Activated T-helper 1 cell treated with anti-CD3 and anti-CD28 coated beads, Interleukin-2, amount 50 U/mL, for 16 hours (primary cell): ENCODE data around the gene CYP2E1.
"Not testable (repeated sequence)": the region's sequence is repeated elsewhere in the genome, so short reads cannot be mapped to it uniquely, and the experiment has no call there.

Source experiments
- DNase-seq, 2 donors: peaks; one replicate each; pipeline ENCODE4 v3.0.0-alpha.2; 2020; ENCODE audit warnings: low read depth in 1 of 2, low spot score in 1 of 2

Gene CYP2E1

DNA sequence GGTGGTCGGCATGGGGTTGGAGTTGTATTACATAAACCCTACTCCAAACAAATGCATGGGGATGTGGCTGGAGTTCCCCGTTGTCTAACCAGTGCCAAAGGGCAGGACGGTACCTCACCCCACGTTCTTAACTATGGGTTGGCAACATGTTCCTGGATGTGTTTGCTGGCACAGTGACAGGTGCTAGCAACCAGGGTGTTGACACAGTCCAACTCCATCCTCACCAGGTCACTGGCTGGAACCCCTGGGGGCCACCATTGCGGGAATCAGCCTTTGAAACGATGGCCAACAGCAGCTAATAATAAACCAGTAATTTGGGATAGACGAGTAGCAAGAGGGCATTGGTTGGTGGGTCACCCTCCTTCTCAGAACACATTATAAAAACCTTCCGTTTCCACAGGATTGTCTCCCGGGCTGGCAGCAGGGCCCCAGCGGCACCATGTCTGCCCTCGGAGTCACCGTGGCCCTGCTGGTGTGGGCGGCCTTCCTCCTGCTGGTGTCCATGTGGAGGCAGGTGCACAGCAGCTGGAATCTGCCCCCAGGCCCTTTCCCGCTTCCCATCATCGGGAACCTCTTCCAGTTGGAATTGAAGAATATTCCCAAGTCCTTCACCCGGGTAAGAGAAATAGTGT is at the start of gene CYP2E1:
Gene CYP2E1, plus strand, starts transcription at position 407 of the 632 bp plus-strand sequence. Its CDS starts 33 bp downstream, at position 440.
- no peak for DNase-seq

DNA sequence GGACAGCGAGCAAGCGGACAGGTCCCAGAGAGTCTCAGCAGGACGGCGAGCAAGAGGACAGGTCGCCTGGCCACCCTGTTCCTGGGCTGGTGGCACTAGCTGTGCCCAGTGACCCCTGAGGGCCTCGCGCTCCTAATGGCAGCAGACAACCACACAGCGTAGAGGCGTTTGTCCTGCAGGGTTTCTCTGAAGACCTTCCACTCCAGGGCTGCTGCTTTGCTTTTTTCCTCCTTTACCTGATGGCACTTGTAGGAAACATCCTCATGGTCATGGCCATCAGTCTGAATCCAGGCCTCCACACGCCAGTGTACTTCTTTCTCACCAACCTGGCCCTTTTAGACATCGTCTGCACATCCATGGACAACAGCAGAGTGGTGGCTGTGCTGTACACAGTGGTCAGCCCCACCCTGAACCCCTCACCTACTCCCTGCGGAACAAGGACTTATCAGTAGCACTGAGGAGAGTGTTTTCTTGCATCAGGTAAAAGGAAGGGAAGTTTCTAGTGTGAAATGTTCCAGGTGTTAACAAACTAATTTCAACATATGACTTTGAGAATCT is 46.0 kb upstream of the CYP2E1 start:
- no peak for DNase-seq

DNA sequence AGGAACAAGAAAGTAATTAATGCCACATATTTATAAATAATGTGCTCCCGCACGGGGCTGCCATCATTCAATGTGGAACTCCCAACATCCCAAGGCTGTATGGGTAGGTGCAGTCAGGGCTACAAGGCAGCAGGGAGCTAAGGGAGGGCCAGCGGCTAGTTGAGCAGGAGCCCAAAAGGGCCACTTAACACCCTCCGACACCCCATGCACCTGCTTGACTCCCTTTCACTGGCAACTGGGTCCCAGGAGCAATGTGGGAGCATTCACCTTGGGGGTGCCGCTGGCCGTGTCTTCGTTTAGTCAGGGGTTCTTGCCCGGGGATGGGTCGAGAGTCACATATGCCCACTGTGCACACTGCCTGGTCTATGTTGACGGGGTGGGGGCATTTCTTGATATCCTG is 45.5 kb upstream of the CYP2E1 start:
- DNase-seq: no peak

DNA sequence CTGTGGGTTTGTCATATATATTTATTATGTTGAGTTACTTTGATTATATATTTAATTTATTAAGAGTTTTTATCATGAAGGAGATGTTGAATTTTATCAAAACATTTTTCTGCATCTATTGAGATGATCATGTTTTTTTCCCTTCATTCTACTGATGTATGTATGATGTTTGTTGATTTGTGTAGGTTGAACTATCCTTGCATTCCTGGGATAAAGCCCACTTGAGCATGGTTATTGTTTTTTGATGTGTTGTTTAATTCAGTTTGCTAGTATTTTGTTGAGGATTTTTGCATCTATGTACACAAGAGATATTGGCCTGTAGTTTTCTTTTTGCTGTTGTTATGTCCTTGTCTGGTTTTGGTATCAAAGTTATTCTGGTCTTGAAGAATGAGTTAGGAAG is 42.3 kb upstream of the CYP2E1 start:
- no peak for DNase-seq

DNA sequence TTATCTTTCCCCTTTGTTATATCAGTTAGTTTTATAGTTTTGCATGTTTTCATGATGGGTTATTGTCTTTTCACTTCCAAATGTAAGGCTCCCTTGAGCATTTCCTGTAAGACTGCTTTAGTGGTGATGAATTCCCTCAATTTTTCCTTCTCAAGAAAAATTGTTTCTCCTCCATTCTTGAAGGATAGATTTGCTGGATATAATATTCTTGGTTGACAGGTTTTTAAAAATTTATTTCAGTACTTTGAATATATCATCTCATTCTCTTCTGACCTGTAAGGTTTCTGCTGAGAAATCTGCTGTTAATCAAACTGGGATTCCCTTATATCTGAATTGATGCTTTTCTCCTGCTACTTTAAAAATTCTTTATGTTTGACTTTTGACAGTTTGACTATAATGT is 40.1 kb upstream of the CYP2E1 start:
- DNase-seq: no peak

DNA sequence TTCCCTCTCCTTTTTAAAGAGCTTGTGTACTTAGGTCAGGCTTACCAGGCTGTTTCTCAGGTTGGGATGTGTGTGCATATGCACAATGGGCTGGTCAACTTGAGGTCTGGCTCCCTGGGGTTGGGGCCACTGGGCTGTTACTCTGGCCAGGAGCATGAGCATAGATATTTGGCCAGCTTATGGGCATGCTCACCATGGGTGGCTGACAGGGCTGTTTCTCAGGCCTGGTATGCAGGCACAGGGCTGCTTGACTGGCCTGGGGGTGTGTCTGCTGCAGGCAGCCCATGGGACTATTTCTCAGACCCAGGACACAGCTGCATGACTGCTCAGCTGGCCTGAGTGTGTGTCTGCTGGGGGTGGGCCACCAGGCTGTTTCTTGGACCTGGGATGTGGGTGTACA is 38.8 kb upstream of the CYP2E1 start:
- no peak for DNase-seq

DNA sequence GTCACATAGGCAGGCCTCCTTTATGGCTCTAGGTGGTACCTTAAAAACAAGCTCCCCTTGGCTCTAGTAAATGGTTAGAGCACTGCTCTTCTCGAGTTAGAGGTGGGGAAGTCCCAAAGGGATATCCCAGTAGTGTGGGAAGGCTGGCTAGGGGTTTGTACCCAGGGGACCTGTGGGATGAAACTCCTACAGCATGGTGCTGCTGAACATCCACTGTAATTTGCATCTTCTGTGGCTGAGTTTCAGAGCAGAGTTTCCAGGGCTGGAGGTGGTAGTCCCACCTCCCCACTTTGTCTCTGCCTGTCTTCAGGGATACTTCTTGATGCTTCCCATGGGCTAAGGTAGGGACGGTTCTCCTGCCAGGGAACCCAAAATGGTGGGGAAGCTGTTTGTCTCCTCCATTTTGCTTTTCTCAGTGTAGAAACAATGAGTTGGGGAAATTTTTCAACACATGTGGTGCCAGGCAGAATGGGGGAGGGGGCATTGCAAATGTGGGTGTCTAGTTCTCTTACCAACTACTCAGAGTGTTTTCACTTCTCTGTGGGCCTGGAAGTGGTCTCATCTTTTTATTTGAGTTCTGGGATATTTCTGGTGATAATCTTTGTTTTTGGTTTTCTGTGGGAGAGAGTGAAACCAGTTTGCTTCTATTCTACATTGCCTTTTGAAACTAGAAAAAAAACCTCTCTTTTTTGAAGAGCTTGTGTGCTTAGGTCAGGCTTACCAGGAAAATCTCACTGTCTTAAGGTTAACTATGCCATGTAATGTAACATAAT is 37.2 kb upstream of the CYP2E1 start:
- no peak for DNase-seq

DNA sequence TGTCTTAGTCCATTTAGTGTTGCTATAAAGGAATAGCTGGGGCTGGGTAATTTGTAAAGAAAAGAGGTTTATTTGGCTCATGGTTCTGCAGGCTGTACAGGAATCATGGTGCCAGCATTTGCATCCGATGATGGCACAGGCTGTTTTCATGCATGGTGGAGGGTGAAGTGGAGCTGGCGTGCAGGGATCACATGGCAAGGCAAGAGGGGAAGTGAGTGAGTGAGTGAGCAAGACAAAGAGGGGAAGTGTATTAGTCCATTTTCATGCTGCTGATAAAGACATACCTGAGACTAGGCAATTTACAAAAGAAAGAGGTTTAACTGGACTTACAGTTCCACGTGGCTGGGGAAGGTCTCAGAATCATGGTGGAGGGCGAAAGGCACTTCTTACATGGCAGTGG is 33.6 kb upstream of the CYP2E1 start:
- DNase-seq: not testable (repeated sequence)

DNA sequence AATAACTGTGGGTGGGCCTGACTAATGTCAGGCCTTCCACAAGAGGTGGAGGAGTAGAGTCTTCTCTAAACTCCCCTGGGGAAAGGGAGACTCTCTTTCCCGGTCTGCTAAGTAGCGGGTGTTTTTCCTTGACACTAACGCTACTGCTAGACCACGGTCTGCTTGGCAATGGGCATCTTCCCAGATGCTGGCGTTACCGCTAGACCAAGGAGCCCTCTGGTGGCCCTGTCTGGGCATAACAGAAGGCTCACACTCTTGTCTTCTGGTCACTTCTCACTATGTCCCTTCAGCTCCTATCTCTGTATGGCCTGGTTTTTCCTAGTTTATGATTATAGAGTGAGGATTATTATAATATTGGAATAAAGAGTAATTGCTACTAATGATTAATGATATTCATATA is 29.8 kb upstream of the CYP2E1 start:
- DNase-seq: not testable (repeated sequence)

DNA sequence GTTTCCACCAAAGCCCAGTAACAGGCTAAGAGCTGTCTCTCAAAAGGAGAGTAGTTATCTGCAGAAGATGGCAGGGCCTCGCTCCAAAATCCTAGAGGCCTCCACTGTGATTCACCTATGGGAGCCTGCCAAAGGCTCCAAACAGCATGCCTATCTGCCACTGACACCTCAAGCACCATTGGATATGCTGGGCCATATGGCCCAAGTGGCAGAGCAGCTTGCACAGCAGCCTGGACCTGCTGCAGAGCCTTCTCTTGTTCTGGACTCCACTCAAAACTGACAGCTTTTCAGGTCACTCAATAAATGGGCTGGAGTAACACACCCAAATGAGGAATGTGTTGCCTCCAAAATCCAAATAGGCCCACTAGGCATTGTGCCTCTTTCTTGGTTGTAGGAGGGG is 28.0 kb upstream of the CYP2E1 start:
- not testable (repeated sequence) for DNase-seq

DNA sequence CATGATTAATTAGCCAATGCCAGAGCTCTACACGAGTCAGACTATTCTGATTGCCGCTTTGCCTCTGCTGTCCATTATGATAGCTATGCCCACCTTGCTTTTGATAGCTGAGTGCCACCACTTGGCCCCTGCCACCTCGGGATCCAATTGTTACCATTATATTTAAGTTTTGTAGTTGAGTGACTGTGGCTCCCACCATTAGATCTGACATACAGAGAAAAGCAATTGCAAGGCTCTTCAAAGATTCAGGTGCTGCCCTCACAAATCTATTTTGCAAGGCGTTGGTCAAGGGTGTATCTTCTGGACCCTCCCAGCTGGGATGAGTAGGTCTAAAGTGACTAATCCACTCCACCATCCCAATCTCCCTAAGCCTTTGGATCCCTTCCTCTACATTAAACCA is 26.3 kb upstream of the CYP2E1 start:
- not testable (repeated sequence) for DNase-seq

DNA sequence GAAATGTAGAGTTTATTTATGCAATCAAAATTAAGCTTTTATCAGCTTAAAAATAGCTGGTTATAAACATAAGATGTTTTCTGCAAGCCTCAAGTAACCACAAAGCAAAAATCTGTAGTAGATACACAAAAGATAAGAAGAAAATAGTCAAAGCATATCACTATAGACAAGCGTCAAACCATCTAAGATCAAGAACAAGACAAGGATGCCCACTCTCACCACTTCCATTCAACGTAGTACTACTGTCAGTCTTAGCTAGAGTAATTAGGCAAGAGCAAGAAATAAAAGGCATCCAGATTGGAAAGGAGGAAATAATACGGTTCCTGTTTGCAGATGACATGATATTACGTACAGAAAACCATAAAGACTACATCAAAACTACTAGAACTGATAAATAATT is 17.5 kb upstream of the CYP2E1 start:
- no peak for DNase-seq

DNA sequence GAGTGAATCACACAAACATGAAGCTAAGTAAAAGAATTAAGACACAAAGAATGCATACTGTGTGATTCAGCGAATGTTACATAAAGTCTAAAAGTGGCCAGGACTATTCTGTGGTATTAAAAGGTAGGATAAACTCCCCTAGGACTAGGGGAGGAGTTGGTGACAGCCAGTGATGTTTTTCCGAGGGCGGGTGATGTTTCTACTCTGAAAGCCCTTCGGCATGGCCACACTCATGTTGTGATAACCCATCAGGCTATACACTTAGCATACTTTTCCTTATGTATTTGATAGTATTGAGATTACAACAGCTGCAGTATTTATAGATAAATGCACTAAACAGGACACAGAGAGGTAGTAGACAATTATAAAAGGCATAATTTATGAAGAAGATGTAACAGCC is 15.8 kb upstream of the CYP2E1 start:
- no peak for DNase-seq

DNA sequence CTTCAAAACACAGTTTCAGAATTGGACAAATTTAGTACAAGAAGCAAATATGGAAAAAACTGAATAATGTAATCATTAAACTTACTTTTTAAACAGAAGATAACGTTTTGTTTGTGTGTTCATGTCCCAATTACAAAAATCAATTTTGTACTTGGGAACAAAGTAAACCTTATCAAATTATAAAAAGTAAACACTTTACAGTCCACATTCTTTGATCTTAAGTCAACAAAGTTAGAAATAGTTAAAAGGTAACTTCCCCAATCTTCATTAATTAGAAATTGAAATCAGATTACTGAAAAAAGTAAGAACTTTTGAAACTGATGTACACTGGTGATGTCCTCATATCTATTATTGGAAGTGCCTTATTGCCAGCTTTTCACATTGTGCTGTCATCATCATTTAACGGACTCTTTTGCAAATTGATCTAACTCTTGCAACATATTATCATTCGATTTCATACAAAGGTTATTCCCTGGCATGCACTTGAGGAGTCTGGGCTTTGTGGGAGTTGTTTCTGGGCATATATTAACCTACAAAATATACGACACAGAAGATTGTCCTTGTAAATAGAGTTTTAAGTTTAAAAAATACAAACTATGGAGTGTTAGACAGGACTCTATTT is 15.1 kb upstream of the CYP2E1 start:
- no peak for DNase-seq

DNA sequence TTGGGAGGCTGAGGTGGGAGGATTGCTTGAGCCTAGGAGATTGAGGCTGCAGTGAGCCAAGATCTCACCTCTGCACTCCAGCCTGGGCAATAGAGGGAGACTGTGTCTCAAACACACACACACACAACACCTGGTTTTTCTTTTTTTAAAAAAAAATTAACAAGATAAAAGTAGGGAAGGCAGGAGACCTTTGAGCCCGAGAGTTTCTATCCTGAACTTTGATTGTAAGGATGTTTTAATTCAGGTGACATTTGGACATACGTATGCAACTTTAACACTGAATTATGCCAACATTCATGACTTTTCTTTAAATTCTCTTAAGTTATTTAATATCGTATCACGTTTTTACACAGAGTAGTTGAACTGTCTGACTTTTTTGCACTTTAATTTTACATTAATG is 11.7 kb upstream of the CYP2E1 start:
- no peak for DNase-seq

DNA sequence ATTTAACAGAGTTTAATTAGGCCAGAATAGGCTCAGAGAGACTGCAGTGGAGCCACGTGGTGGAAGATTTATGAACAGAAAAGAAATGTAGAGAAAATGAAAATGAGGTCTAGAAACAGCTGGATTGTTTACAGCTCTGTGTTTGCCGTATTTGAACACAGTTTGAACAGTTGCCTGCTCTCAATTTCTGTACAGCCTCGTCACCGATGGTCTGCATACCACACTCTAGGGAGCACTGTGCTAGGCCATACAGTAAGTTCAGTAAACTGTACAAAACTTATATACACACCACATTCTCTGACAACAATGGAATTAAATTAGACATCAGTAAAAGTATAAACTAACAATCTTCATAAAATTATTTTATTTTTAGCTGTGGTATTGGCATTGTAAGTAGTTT is 11.1 kb upstream of the CYP2E1 start:
- DNase-seq: no peak

DNA sequence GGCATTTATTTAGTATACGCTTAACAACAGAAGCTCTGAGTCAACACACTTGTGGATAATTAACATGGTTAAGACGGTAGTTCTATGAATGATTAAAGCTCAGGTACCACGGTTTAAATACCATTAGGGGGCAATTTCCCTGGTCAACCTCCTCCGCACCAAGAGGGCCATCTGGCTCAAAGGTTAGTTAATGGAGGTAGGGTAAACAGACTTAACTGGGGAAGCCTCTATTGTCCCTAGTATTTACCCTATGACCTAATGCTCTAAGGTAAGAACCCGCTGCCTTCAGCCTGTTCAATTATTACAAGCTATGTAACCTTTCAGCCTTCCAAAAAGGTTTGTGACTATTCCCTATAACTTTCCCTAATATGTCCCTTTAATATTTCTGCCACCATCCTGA is 8.6 kb upstream of the CYP2E1 start:
- DNase-seq: not testable (repeated sequence)

DNA sequence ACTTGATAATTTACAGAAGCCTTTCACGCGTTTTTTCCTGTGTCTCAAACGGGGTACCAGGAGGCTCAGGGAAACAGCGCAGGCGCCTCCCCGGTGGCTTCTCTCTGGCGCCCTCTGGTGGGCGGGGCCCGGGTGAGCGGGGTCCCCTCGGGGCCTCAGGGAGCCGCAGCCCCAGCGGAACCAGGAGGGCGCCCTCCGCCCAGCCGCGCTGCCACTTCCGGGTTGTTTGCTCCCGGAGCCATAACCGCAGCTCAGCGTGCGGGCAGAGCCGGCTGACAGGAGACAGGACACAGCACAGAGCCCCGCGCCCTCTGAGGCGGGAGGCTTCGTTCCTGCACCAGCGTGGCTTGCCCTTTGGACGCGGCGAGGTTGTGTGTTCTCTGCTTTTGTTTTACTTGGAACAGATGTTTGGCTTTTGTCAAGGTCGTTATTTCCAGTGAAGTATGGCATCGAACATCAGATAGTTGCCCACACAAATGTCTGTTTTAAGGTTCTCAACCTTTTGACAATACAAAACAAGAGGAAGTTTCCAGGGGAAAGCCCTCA is 6.9 kb upstream of the CYP2E1 start:
- DNase-seq: peak; percentile 86 to 90

DNA sequence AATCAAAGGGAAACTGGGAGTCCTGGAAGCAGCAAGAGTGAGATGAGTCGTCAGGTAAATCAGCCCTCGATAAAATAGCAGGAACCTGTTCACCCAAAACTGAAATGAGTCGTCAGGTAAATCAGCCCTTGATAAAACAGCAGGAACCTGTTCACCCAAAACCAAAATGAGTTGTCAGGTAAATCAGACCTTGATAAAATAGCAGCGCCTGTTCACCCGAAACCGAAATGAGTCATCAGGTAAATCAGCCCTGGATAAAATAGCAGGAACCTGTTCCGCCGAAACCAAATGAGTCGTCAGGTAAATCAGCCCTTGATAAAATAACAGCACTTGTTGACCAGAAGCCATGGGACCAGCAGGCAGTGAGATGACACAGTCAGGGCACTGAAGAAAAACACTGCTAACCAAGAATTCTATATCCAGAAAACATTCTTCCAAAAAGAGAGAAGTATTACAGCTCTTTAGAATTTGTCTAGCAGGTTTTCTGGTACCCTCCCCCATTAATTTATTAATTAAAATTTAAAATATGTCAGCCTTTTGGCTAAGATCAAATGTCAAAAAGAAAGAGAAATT is 3.4 kb upstream of the CYP2E1 start:
- no peak for DNase-seq

DNA sequence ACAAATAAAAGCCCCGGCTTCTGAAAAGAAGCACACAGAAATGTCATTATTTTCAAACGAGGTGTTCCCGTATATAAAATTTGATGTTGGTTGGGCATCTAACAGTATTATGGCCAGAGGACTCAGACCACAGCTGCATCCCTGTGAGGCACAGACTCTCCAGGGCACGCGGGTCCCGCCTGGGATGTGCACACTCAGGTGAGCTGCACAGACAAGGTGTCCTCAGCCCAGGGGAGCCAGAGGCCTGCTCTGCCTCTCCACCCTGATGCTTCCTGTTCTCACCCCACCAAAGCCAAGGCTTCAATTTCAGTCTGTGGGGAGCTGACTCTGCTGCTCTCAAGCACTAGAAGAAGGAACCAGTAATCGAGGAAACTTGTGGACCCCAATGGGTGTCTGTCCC is 1.7 kb upstream of the CYP2E1 start:
- no peak for DNase-seq

DNA sequence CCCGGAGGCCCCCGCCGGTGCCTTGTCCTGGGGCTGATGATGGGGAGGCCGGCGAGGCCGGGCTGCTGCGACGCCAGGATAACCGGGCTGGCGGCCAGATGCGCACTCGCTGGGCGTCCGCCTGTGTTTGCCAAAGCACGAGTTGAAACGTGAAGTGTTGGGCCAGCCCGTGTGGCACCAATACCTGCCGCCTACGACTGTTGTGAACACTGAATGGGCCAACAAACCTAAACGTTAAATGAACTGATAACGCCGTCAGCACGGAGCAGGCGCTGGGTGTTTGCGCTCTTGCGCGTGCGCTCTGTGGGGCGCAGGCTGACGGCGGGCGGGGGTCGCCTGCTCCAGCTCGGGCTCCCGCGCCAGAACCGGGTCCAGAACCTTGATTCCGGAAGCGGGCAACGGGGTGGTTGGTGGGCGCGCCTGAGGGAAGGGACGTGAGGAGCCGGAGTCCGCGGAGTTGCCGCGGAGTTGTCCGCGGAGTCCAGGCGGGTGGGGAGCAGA is 658 bp downstream of the CYP2E1 start:
- no peak for DNase-seq
